Nephron (organoid): ENCODE measurements around the gene ALG12.

Experiments
- H3K27ac Mint-ChIP-seq, 3 experiments: 2 replicates each; pipeline ENCODE4 v1.8.0; 2020; ENCODE audit warnings: mixed read lengths in 3 of 3, mild to moderate bottlenecking in 2 of 3, moderate library complexity in 1 of 3
- H3K27me3 Mint-ChIP-seq: 2 replicates; pipeline ENCODE4 v1.8.0; 2021; ENCODE audit warnings: low read depth, mild to moderate bottlenecking, moderate library complexity, mixed read lengths
- H3K36me3 Mint-ChIP-seq: 2 replicates; pipeline ENCODE4 v1.8.0; 2020; ENCODE audit warnings: low read depth, mixed read lengths
- H3K4me1 Mint-ChIP-seq: 2 replicates; pipeline ENCODE4 v1.8.0; 2020; ENCODE audit warnings: mixed read lengths
- H3K4me3 Mint-ChIP-seq, 3 experiments: 2 replicates each; pipeline ENCODE4 v1.8.0; 2020; ENCODE audit warnings: mild to moderate bottlenecking in 3 of 3, mixed read lengths in 3 of 3, moderate library complexity in 2 of 3
- H3K9me3 Mint-ChIP-seq: 2 replicates; pipeline ENCODE4 v1.8.0; 2020; ENCODE audit warnings: mixed read lengths
- CTCF ChIP-seq, 3 experiments: fragments of 200-600 bp; sonication (generic); IDR thresholded peaks; one replicate each; pipeline ENCODE4 v1.5.0; 2021; ENCODE audit warnings: antibody characterized with exemption in 3 of 3; ENCODE audit not compliant: unreplicated experiment in 3 of 3

ALG12 gene

GRCh38 chr22:49887702-49888101 is 30.5 kb downstream of the ALG12 start:
- Mint-ChIP-seq H3K27me3 (no peaks in the 10 kb centered on the region), H3K9me3 (peaks cover 54% of the 10 kb centered on the region), H3K4me3 (no peak overlapping the region), H3K4me1 (peaks cover 11% of the 10 kb centered on the region), H3K36me3 (peaks cover 100% of the 10 kb centered on the region), H3K27ac (no peak overlapping the region)
- TF ChIP-seq CTCF (IDR thresholded peaks at IDR 0.05; ENCODE audit: unreplicated experiment in 3 of 3), result no peak

- H3K27ac Mint-ChIP-seq, result no peak overlapping the region
- H3K9me3 Mint-ChIP-seq, result peaks cover 59% of the 10 kb centered on the region
- peaks cover 99% of the 10 kb centered on the region for H3K36me3 Mint-ChIP-seq
- peaks cover 11% of the 10 kb centered on the region for H3K4me1 Mint-ChIP-seq
- H3K4me3 Mint-ChIP-seq, result no peak overlapping the region
- H3K27me3 Mint-ChIP-seq, result no peaks in the 10 kb centered on the region
- no peak for TF ChIP-seq CTCF (IDR thresholded peaks at IDR 0.05; ENCODE audit: unreplicated experiment in 3 of 3)
Measured at GRCh38 chr22:49887064-49887451, 31.2 kb downstream of the ALG12 start.

GRCh38 chr22:49886346-49887063 is 31.7 kb downstream of the ALG12 start:
- Mint-ChIP-seq H3K4me1 (peaks cover 11% of the 10 kb centered on the region), H3K9me3 (peaks cover 61% of the 10 kb centered on the region), H3K27me3 (no peaks in the 10 kb centered on the region), H3K4me3 (no peak overlapping the region), H3K36me3 (peaks cover 99% of the 10 kb centered on the region), H3K27ac (no peak overlapping the region)
- TF ChIP-seq CTCF (IDR thresholded peaks at IDR 0.05; ENCODE audit: unreplicated experiment in 3 of 3), result no peak

DNA sequence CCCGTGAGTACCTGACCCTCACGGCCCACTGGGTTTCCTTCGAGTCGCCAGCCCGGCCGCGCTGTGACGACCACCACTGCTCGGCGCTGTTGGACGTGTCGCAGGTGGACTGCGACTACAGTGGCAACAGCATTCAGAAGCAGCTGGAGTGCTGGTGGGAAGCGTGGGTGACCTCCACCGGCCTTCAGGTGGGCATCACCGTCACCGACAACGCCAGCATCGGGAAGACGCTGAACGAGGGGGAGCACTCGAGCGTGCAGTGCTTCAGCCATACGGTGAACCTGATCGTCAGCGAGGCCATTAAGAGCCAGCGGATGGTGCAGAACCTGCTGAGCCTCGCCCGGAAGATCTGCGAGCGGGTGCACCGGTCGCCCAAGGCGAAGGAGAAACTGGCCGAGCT is 32.4 kb downstream of the ALG12 start:
- no peak overlapping the region for H3K27ac Mint-ChIP-seq
- peaks cover 96% of the 10 kb centered on the region for H3K36me3 Mint-ChIP-seq
- H3K9me3 Mint-ChIP-seq, result peaks cover 57% of the 10 kb centered on the region
- H3K27me3 Mint-ChIP-seq, result no peaks in the 10 kb centered on the region
- peaks cover 11% of the 10 kb centered on the region for H3K4me1 Mint-ChIP-seq
- no peak overlapping the region for H3K4me3 Mint-ChIP-seq
- no peak for TF ChIP-seq CTCF (IDR thresholded peaks at IDR 0.05; ENCODE audit: unreplicated experiment in 3 of 3)

DNA sequence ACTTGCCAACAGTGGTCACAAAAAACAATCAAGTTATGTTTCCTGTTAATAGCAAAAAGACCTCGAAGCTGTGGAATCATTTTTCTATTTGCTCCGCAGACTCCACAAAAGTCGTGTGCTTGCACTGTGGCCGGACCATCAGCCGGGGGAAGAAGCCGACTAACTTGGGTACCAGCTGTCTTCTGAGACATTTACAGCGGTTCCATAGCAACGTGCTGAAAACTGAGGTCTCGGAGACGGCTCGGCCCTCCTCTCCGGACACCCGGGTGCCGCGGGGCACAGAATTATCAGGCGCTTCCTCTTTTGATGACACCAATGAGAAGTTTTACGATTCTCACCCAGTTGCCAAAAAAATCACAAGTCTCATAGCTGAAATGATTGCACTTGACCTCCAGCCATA is 33.0 kb downstream of the ALG12 start:
- no peaks in the 10 kb centered on the region for H3K27me3 Mint-ChIP-seq

More for the DNA sequence above, 33.0 kb downstream of the ALG12 start:
- no peak for TF ChIP-seq CTCF (IDR thresholded peaks at IDR 0.05; ENCODE audit: unreplicated experiment in 3 of 3)
- H3K4me3 Mint-ChIP-seq, result no peak overlapping the region
- H3K4me1 Mint-ChIP-seq, result peaks cover 11% of the 10 kb centered on the region
- H3K27ac Mint-ChIP-seq, result no peak overlapping the region
- peaks cover 94% of the 10 kb centered on the region for H3K36me3 Mint-ChIP-seq
- peaks cover 60% of the 10 kb centered on the region for H3K9me3 Mint-ChIP-seq
